AG04450 (cell line): ENCODE measurements around the gene POU4F1. TPM values are rescaled to one million over a fixed set of nuclear protein-coding genes. Genes with fewer than 3 reads are reported as not detected.

Experiments used
- CTCF ChIA-PET: fragments of 300-600, 350-600 bp; formaldehyde crosslinking; extraction: SDS; loops from one replicate; lab custom pipeline; 2022; ENCODE audit warnings: antibody characterized with exemption, inconsistent platforms; lab: Charles Lee
- POLR2A ChIA-PET: fragments of 350-600 bp; formaldehyde crosslinking; extraction: SDS; loops from one replicate; lab custom pipeline; 2021; ENCODE audit warnings: antibody characterized with exemption, inconsistent platforms; lab: Yijun Ruan, JAX
- DNase-seq: peaks from one replicate; pipeline ENCODE4 v3.0.0-alpha.2; 2011; ENCODE audit warnings: low read depth, low spot score
- H3K27ac ChIP-seq: one replicate; pipeline ENCODE4 v1.5.1; 2012; ENCODE audit warnings: low read depth, low read length, control low read depth
- H3K27me3 ChIP-seq: one replicate; pipeline ENCODE4 v1.6.0; 2012; ENCODE audit warnings: low read length; ENCODE audit not compliant: control insufficient read depth, insufficient read depth
- H3K4me3 ChIP-seq: 2 replicates; pipeline ENCODE4 v1.5.1; 2011; ENCODE audit warnings: mild to moderate bottlenecking, low read depth, low read length, control low read depth
- H3K9me3 ChIP-seq: 2 replicates; pipeline ENCODE4 v1.5.1; 2012; ENCODE audit warnings: low read length; ENCODE audit not compliant: control insufficient read depth, insufficient read depth
- polyA plus RNA-seq: library from polyadenylated mRNA; depleted of rRNA; stranded (reverse); fragments of >200 nt; gene quantifications from 2 replicates; pipeline ENCODE4 v1.2.3, GENCODE V29; 2011
- TF ChIP-seq, protein P1 (sequence below): IDR thresholded peaks from 2 replicates; pipeline ENCODE4 v1.5.1; 2011; ENCODE audit warnings: low read depth, low read length, control low read depth, inconsistent platforms

The POU4F1 gene
- polyA plus RNA-seq, 1 experiment = not detected

DNA sequence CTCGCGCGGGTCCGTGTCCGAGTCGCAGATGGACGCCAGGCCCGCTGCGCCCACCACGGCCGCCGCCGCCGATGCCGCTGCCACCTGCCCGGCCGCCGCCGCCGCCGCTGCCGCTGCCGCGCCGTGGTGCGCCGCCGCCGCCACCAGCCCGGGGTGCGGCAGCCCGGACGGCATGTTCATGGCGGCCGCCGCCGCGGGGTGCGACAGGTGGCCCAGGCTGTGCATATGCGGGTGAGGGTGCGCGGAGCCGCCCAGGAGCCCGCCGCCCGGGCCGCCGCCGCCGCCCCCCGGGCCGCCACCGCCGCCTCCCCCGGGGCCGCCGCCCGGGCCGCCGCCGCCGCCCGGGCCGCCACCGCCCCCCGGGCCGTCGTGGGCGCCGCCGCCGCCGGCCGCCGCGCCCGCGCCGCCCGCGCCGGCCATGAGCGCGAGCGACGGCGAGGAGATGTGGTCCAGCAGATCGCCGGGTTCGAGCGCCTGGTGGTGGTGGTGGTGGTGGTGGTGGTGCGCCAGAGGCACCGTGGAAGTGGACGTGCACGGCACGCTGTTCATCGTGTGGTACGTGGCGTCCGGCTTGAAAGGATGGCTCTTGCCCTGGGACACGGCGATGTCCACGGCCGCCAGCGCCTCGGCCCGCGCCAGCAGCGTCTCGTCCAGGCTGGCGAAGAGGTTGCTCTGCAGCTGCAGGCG, 1.3 kb downstream of the POU4F1 start:
- ChIA-PET POLR2A (no interaction called here), CTCF (no interaction called here)
- no peak for DNase-seq
- TF ChIP-seq, protein P1, sequence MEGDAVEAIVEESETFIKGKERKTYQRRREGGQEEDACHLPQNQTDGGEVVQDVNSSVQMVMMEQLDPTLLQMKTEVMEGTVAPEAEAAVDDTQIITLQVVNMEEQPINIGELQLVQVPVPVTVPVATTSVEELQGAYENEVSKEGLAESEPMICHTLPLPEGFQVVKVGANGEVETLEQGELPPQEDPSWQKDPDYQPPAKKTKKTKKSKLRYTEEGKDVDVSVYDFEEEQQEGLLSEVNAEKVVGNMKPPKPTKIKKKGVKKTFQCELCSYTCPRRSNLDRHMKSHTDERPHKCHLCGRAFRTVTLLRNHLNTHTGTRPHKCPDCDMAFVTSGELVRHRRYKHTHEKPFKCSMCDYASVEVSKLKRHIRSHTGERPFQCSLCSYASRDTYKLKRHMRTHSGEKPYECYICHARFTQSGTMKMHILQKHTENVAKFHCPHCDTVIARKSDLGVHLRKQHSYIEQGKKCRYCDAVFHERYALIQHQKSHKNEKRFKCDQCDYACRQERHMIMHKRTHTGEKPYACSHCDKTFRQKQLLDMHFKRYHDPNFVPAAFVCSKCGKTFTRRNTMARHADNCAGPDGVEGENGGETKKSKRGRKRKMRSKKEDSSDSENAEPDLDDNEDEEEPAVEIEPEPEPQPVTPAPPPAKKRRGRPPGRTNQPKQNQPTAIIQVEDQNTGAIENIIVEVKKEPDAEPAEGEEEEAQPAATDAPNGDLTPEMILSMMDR = no peak
- peaks cover 90% of the 10 kb centered on the region for H3K27me3 ChIP-seq
- no peak overlapping the region for H3K27ac ChIP-seq
- peaks cover 3% of the 10 kb centered on the region; the same call in 1 of the 2 replicates for H3K9me3 ChIP-seq
- no peak overlapping the region for H3K4me3 ChIP-seq

DNA sequence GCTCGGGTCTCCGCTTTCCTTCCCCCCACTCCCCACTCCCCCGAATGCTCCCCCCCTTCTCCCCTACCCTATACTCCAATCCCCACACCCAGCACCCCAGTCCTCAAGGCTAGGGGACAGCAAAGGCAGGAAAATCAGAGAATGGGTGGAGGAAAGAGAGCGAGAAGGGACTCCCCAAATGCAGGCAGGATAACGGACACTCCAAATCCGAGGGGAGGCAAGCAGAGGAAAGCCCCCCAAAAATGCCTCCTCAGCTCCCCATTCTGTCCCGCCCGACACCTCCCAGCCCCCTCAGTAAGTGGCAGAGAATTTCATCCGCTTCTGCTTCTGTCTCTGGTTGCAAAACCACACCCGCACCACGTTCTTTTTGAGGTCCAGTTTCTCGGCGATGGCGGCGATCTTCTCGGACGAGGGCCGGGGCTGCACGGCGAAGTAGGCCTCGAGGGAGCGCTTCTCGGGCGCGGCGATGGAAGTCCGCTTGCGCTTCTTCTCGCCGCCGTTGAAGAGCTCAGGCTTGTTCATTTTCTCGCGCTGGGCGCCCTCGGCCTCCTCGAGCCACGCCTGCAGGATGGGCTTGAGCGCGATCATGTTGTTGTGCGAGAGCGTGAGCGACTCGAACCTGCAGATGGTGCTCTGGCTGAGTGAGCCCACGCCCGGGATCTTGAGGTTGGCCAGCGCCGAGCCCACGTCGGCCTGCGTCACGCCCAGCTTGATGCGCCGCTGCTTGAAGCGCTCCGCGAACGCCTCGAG, 2.1 kb downstream of the POU4F1 start:
- DNase-seq = no peak
- CTCF ChIA-PET = interaction anchor here (1.3 kb wide), 1 partner anchor 480 kb away, joined by 3 read pairs; no protein-coding TSS in a partner anchor

DNA sequence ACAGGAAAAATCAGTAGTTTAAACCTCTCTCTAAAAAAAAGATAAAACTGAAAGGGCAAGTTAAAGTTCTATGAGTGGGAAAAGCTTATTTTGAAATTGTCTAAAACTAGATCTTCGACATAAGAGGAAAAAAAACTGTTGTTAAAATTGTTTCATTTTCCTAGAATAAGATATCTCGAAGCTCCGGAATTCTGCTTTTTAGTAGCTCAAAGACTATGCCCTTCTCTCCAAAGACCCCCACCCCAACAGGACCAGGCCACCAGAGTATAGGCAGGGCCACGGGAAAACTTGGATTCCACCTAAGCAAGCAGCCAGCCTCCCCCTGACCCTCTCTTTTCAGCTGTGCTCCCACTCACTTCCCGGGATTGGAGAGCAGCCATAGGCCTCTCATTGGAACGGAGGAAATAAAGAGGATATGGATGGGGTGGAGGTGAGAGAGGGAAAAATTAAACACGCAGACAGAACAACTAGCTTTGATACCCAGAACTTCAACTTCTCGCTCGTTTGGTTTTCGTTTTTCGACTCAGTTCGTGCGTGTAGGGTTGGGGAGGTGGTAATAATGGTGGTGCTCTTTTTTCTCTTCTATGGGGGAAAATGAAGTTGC, 3.0 kb downstream of the POU4F1 start:
- H3K9me3 ChIP-seq = peaks cover 6% of the 10 kb centered on the region; the same call in 1 of the 2 replicates
- H3K27me3 ChIP-seq = peaks cover 90% of the 10 kb centered on the region
- H3K4me3 ChIP-seq = no peak overlapping the region
- TF ChIP-seq, protein P1 = no peak
- CTCF ChIA-PET = interaction anchor here (1.3 kb wide), 1 partner anchor 479 kb away, joined by 3 read pairs; no protein-coding TSS in a partner anchor
- no peak for DNase-seq
- H3K27ac ChIP-seq = no peak overlapping the region
- POLR2A ChIA-PET = no interaction called here

More for the DNA sequence above, 2.1 kb downstream of the POU4F1 start:
- Histone ChIP-seq H3K9me3 (peaks cover 3% of the 10 kb centered on the region; the same call in 1 of the 2 replicates), H3K27ac (no peak overlapping the region), H3K4me3 (no peak overlapping the region), H3K27me3 (peaks cover 90% of the 10 kb centered on the region)
- TF ChIP-seq, protein P1 = no peak
- POLR2A ChIA-PET = no interaction called here

DNA sequence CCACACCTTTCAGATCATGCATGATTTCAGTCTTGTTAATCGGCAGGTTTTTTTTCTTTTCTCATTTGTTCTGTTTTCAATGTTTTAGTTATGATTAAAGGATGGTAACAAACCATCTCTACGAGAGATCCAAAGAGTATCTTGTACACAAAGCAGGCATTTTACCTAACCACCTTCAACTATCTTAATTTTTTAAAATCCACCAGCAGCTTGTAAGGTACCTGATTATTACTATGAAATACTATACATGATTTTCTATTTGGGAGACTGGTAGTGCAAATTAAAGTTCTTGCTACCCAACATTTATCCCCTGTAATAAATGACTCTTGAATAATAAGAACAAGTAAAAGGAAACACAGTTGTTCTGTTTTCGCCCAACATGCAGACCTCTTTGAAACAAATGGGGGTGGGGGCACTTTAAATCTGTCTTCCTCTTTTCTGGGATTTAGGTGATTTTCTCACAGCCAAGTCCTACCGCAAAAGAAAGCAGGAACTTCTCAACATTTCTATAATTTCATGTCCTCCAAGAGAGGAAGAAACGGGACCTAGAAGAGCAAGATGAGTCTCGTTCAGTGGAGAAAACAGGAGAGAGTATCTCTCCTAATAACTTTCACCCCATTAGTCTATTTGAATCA, 3.6 kb downstream of the POU4F1 start:
- H3K27me3 ChIP-seq = peaks cover 90% of the 10 kb centered on the region
- ChIA-PET POLR2A (no interaction called here), CTCF (interaction anchor here (1.3 kb wide), 1 partner anchor 479 kb away, joined by 3 read pairs; no protein-coding TSS in a partner anchor)
- TF ChIP-seq, protein P1 = no peak
- no peak overlapping the region for H3K27ac ChIP-seq
- DNase-seq = no peak
- no peak overlapping the region for H3K4me3 ChIP-seq
- peaks cover 6% of the 10 kb centered on the region; the same call in 1 of the 2 replicates for H3K9me3 ChIP-seq
